Measurements from ENCODE around the gene PACRG. TPM values are rescaled to one million over a fixed set of nuclear protein-coding genes. Genes with fewer than 3 reads are reported as not detected.

PACRG gene
- total and polyA plus RNA-seq, 5 donors from 2014 or later: 0.44 to 1.2 (median 0.87) TPM; not detected in 2

- Mint-ChIP-seq H3K4me1 (peaks cover 0 to 3% (median 0%) of the 10 kb centered on the region in 4 donors), H3K27me3 (no peaks in the 10 kb centered on the region), H3K4me3 (no peak overlapping the region), H3K27ac (no peak overlapping the region), H3K36me3 (no peaks in the 10 kb centered on the region), H3K9me3 (peaks cover 0 to 14% (median 2%) of the 10 kb centered on the region in 7 donors)
- no peak for ATAC-seq (ENCODE audit: low read depth in 2 of 2)
- Histone ChIP-seq H3K4me1 (ENCODE audit: control insufficient read depth, insufficient read depth, low read length, poor library complexity, severe bottlenecking) (no peaks in the 10 kb centered on the region), H3K27ac (ENCODE audit: insufficient read depth, low read length, poor library complexity, severe bottlenecking) (no peak overlapping the region), H3K4me3 (ENCODE audit: low read depth, low read length) (no peak overlapping the region), H3K36me3 (ENCODE audit: control insufficient read depth, insufficient read depth, low read length) (no peaks in the 10 kb centered on the region), H3K27me3 (ENCODE audit: control insufficient read depth, insufficient read depth, low read length) (no peaks in the 10 kb centered on the region), H3K9me3 (ENCODE audit: control insufficient read depth in 2 of 2, low read length in 2 of 2) (no peaks in the 10 kb centered on the region)
- DNase-seq: no peak
These were observed 335.8 kb downstream of the PACRG start for GRCh38 chr6:163063561-163063960.

GRCh38 chr6:163064397-163064796 is 336.6 kb downstream of the PACRG start:
- H3K9me3 Mint-ChIP-seq: peaks cover 0 to 14% (median 2%) of the 10 kb centered on the region in 7 donors
- H3K27me3 Mint-ChIP-seq: no peaks in the 10 kb centered on the region
- H3K9me3 ChIP-seq (ENCODE audit: control insufficient read depth in 2 of 2, low read length in 2 of 2): no peaks in the 10 kb centered on the region
- H3K27ac ChIP-seq (ENCODE audit: insufficient read depth, low read length, poor library complexity, severe bottlenecking): no peak overlapping the region
- no peak overlapping the region for H3K4me3 ChIP-seq (ENCODE audit: low read depth, low read length)
- no peaks in the 10 kb centered on the region for H3K36me3 ChIP-seq (ENCODE audit: control insufficient read depth, insufficient read depth, low read length)
- peaks cover 0 to 4% (median 0%) of the 10 kb centered on the region in 4 donors for H3K4me1 Mint-ChIP-seq
- H3K4me1 ChIP-seq (ENCODE audit: control insufficient read depth, insufficient read depth, low read length, poor library complexity, severe bottlenecking): no peaks in the 10 kb centered on the region
- H3K4me3 Mint-ChIP-seq: no peak overlapping the region
- H3K27ac Mint-ChIP-seq: no peak overlapping the region
- H3K36me3 Mint-ChIP-seq: no peaks in the 10 kb centered on the region
- no peak for DNase-seq
- ATAC-seq (ENCODE audit: low read depth in 2 of 2): no peak
- no peaks in the 10 kb centered on the region for H3K27me3 ChIP-seq (ENCODE audit: control insufficient read depth, insufficient read depth, low read length)

- H3K27ac ChIP-seq (ENCODE audit: insufficient read depth, low read length, poor library complexity, severe bottlenecking): no peak overlapping the region
- H3K36me3 ChIP-seq (ENCODE audit: control insufficient read depth, insufficient read depth, low read length): no peaks in the 10 kb centered on the region
- H3K27ac Mint-ChIP-seq: no peak overlapping the region
- no peaks in the 10 kb centered on the region for H3K36me3 Mint-ChIP-seq
- H3K4me3 ChIP-seq (ENCODE audit: low read depth, low read length): no peak overlapping the region
- DNase-seq: no peak
- peaks cover 0 to 4% (median 0%) of the 10 kb centered on the region in 4 donors for H3K4me1 Mint-ChIP-seq
- H3K27me3 ChIP-seq (ENCODE audit: control insufficient read depth, insufficient read depth, low read length): no peaks in the 10 kb centered on the region
- no peaks in the 10 kb centered on the region for H3K27me3 Mint-ChIP-seq
- H3K9me3 ChIP-seq (ENCODE audit: control insufficient read depth in 2 of 2, low read length in 2 of 2): no peaks in the 10 kb centered on the region
- H3K4me3 Mint-ChIP-seq: no peak overlapping the region
- no peaks in the 10 kb centered on the region for H3K4me1 ChIP-seq (ENCODE audit: control insufficient read depth, insufficient read depth, low read length, poor library complexity, severe bottlenecking)
- ATAC-seq (ENCODE audit: low read depth in 2 of 2): no peak
- peaks cover 0 to 14% (median 2%) of the 10 kb centered on the region in 7 donors for H3K9me3 Mint-ChIP-seq
These were observed 338.4 kb downstream of the PACRG start for GRCh38 chr6:163066200-163066599.

GRCh38 chr6:163077134-163077533 is 349.4 kb downstream of the PACRG start:
- Mint-ChIP-seq H3K36me3 (no peaks in the 10 kb centered on the region), H3K9me3 (peaks cover 0 to 10% (median 2%) of the 10 kb centered on the region in 7 donors), H3K4me3 (no peak overlapping the region), H3K27me3 (no peaks in the 10 kb centered on the region), H3K4me1 (no peaks in the 10 kb centered on the region), H3K27ac (no peak overlapping the region)
- Histone ChIP-seq H3K4me3 (ENCODE audit: low read depth, low read length) (no peak overlapping the region), H3K27me3 (ENCODE audit: control insufficient read depth, insufficient read depth, low read length) (no peaks in the 10 kb centered on the region), H3K9me3 (ENCODE audit: control insufficient read depth in 2 of 2, low read length in 2 of 2) (no peaks in the 10 kb centered on the region), H3K27ac (ENCODE audit: insufficient read depth, low read length, poor library complexity, severe bottlenecking) (no peak overlapping the region), H3K36me3 (ENCODE audit: control insufficient read depth, insufficient read depth, low read length) (no peaks in the 10 kb centered on the region), H3K4me1 (ENCODE audit: control insufficient read depth, insufficient read depth, low read length, poor library complexity, severe bottlenecking) (no peaks in the 10 kb centered on the region)
- DNase-seq (no peak), ATAC-seq (ENCODE audit: low read depth in 2 of 2) (no peak)

GRCh38 chr6:163078712-163079111 is 350.9 kb downstream of the PACRG start:
- H3K27me3 ChIP-seq (ENCODE audit: control insufficient read depth, insufficient read depth, low read length): no peaks in the 10 kb centered on the region
- H3K36me3 Mint-ChIP-seq: no peaks in the 10 kb centered on the region
- no peaks in the 10 kb centered on the region for H3K4me1 Mint-ChIP-seq
- H3K36me3 ChIP-seq (ENCODE audit: control insufficient read depth, insufficient read depth, low read length): no peaks in the 10 kb centered on the region
- no peaks in the 10 kb centered on the region for H3K27me3 Mint-ChIP-seq
- DNase-seq (no peak), ATAC-seq (ENCODE audit: low read depth in 2 of 2) (no peak)
- H3K4me3 Mint-ChIP-seq: no peak overlapping the region
- no peaks in the 10 kb centered on the region for H3K4me1 ChIP-seq (ENCODE audit: control insufficient read depth, insufficient read depth, low read length, poor library complexity, severe bottlenecking)
- no peak overlapping the region for H3K27ac ChIP-seq (ENCODE audit: insufficient read depth, low read length, poor library complexity, severe bottlenecking)
- no peaks in the 10 kb centered on the region for H3K9me3 ChIP-seq (ENCODE audit: control insufficient read depth in 2 of 2, low read length in 2 of 2)
- H3K27ac Mint-ChIP-seq: no peak overlapping the region
- H3K9me3 Mint-ChIP-seq: peaks cover 0 to 8% (median 1%) of the 10 kb centered on the region in 7 donors
- H3K4me3 ChIP-seq (ENCODE audit: low read depth, low read length): no peak overlapping the region

- Histone ChIP-seq H3K27me3 (ENCODE audit: control insufficient read depth, insufficient read depth, low read length) (no peaks in the 10 kb centered on the region), H3K36me3 (ENCODE audit: control insufficient read depth, insufficient read depth, low read length) (no peaks in the 10 kb centered on the region), H3K27ac (ENCODE audit: insufficient read depth, low read length, poor library complexity, severe bottlenecking) (no peak overlapping the region), H3K4me3 (ENCODE audit: low read depth, low read length) (no peak overlapping the region), H3K9me3 (ENCODE audit: control insufficient read depth in 2 of 2, low read length in 2 of 2) (no peaks in the 10 kb centered on the region), H3K4me1 (ENCODE audit: control insufficient read depth, insufficient read depth, low read length, poor library complexity, severe bottlenecking) (no peaks in the 10 kb centered on the region)
- H3K36me3 Mint-ChIP-seq: no peaks in the 10 kb centered on the region
- no peak overlapping the region for H3K4me3 Mint-ChIP-seq
- peaks cover 0 to 8% (median 1%) of the 10 kb centered on the region in 7 donors for H3K9me3 Mint-ChIP-seq
- H3K27me3 Mint-ChIP-seq: no peaks in the 10 kb centered on the region
- H3K27ac Mint-ChIP-seq: no peak overlapping the region
- DNase-seq (no peak), ATAC-seq (ENCODE audit: low read depth in 2 of 2) (no peak)
- H3K4me1 Mint-ChIP-seq: no peaks in the 10 kb centered on the region
These were observed 352.5 kb downstream of the PACRG start for GRCh38 chr6:163080228-163080627.

GRCh38 chr6:163083141-163083540 is 355.4 kb downstream of the PACRG start:
- Histone ChIP-seq H3K36me3 (ENCODE audit: control insufficient read depth, insufficient read depth, low read length) (no peaks in the 10 kb centered on the region), H3K4me3 (ENCODE audit: low read depth, low read length) (no peak overlapping the region), H3K4me1 (ENCODE audit: control insufficient read depth, insufficient read depth, low read length, poor library complexity, severe bottlenecking) (no peaks in the 10 kb centered on the region), H3K27me3 (ENCODE audit: control insufficient read depth, insufficient read depth, low read length) (no peaks in the 10 kb centered on the region), H3K27ac (ENCODE audit: insufficient read depth, low read length, poor library complexity, severe bottlenecking) (no peak overlapping the region), H3K9me3 (ENCODE audit: control insufficient read depth in 2 of 2, low read length in 2 of 2) (no peaks in the 10 kb centered on the region)
- DNase-seq: no peak
- Mint-ChIP-seq H3K36me3 (no peaks in the 10 kb centered on the region), H3K27ac (no peak overlapping the region), H3K27me3 (peaks cover 4% of the 10 kb centered on the region), H3K4me1 (no peaks in the 10 kb centered on the region), H3K9me3 (peaks cover 0 to 4% (median 1%) of the 10 kb centered on the region in 7 donors), H3K4me3 (no peak overlapping the region)
- no peak for ATAC-seq (ENCODE audit: low read depth in 2 of 2)

- no peak for DNase-seq
- no peak for ATAC-seq (ENCODE audit: low read depth in 2 of 2)
- Histone ChIP-seq H3K9me3 (ENCODE audit: control insufficient read depth in 2 of 2, low read length in 2 of 2) (no peaks in the 10 kb centered on the region), H3K36me3 (ENCODE audit: control insufficient read depth, insufficient read depth, low read length) (no peaks in the 10 kb centered on the region), H3K4me1 (ENCODE audit: control insufficient read depth, insufficient read depth, low read length, poor library complexity, severe bottlenecking) (no peaks in the 10 kb centered on the region), H3K27me3 (ENCODE audit: control insufficient read depth, insufficient read depth, low read length) (no peaks in the 10 kb centered on the region), H3K27ac (ENCODE audit: insufficient read depth, low read length, poor library complexity, severe bottlenecking) (no peak overlapping the region), H3K4me3 (ENCODE audit: low read depth, low read length) (no peak overlapping the region)
- no peak overlapping the region for H3K27ac Mint-ChIP-seq
- peaks cover 4% of the 10 kb centered on the region for H3K27me3 Mint-ChIP-seq
- H3K9me3 Mint-ChIP-seq: peaks cover 0 to 5% (median 0%) of the 10 kb centered on the region in 7 donors
- no peaks in the 10 kb centered on the region for H3K4me1 Mint-ChIP-seq
- no peak overlapping the region for H3K4me3 Mint-ChIP-seq
- H3K36me3 Mint-ChIP-seq: no peaks in the 10 kb centered on the region
These were observed 357.7 kb downstream of the PACRG start for GRCh38 chr6:163085426-163085825.
